PC-9 (cell line): Measurements from ENCODE around the gene DPF1.

ENCODE experiments used
- EZH2 ChIP-seq: fragments of 200-600 bp; sonication (generic); IDR thresholded peaks from 2 replicates; pipeline ENCODE4 v1.8.0; 2017; ENCODE audit warnings: antibody characterized with exemption, low read depth
- TF ChIP-seq, protein P1 (sequence below): fragments of 200-600 bp; sonication (generic); conservative IDR thresholded peaks from 2 replicates; pipeline ENCODE4 v1.6.1; 2017; ENCODE audit warnings: mixed run types, antibody characterized with exemption, mild to moderate bottlenecking, moderate library complexity

DNA sequence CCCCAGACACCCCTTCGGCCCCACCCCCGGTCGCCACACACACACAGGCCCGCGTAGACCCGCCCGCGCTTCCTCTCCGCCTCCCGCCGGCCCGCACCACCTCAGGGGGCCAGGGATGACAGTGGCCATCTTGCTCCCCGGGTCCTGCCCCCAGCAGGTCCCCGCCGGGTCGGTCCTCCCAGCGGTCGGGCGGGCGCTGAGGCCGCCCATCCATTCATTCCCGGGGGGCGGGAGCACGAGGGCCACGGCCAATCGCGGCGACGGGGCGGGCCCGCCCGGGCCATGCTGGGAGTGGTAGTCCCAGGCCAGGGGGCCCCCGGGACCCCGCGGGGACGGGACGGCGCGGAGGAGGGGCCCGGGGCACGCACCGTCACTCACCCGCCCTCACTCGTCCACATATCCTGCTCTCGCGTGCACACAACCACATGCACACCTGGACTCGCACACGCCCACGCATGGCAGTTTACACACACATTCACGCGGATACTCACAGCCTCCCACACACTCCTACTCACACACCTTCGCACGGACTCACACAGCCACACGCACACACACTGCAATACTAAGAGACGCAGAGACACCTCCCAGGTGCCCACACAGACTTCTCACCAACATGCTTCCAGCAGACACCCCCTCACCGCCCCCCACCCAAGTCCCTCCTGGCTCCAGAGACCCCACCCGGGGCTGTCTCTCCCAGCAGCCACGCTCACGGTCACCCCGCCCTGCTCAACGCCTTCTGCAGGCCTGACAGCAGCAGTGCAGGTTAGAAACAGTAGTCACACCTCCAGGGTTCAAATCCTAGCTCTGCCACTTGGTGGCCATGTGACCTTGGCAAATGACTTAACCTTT, at the start of gene DPF1:
- TF ChIP-seq, protein P1, sequence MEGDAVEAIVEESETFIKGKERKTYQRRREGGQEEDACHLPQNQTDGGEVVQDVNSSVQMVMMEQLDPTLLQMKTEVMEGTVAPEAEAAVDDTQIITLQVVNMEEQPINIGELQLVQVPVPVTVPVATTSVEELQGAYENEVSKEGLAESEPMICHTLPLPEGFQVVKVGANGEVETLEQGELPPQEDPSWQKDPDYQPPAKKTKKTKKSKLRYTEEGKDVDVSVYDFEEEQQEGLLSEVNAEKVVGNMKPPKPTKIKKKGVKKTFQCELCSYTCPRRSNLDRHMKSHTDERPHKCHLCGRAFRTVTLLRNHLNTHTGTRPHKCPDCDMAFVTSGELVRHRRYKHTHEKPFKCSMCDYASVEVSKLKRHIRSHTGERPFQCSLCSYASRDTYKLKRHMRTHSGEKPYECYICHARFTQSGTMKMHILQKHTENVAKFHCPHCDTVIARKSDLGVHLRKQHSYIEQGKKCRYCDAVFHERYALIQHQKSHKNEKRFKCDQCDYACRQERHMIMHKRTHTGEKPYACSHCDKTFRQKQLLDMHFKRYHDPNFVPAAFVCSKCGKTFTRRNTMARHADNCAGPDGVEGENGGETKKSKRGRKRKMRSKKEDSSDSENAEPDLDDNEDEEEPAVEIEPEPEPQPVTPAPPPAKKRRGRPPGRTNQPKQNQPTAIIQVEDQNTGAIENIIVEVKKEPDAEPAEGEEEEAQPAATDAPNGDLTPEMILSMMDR: no peak
- no peak for TF ChIP-seq EZH2
